GM12873 (cell line): Measurements from ENCODE around the gene KATNAL1.

Source experiments
- CTCF ChIP-seq: IDR thresholded peaks from 2 replicates; pipeline ENCODE4 v1.5.1; 2012; ENCODE audit warnings: low read depth, mild to moderate bottlenecking, moderate library complexity, low read length, control low read depth; ENCODE audit not compliant: insufficient read depth; ENCODE audit errors: missing control alignments

The KATNAL1 gene

GRCh38 chr13:30157616-30157993 lies 149.7 kb downstream of the KATNAL1 start:
- no peak for TF ChIP-seq CTCF

- no peak for TF ChIP-seq CTCF
These were observed 150.3 kb downstream of the KATNAL1 start for GRCh38 chr13:30156826-30157615.

- TF ChIP-seq CTCF, result no peak
These were observed 151.1 kb downstream of the KATNAL1 start for GRCh38 chr13:30156270-30156669.

- TF ChIP-seq CTCF, result no peak
These were observed 152.4 kb downstream of the KATNAL1 start for GRCh38 chr13:30154931-30155330.

- no peak for TF ChIP-seq CTCF
These were observed 152.8 kb downstream of the KATNAL1 start for GRCh38 chr13:30154531-30154930.

GRCh38 chr13:30153545-30154426 lies 153.6 kb downstream of the KATNAL1 start:
- no peak for TF ChIP-seq CTCF
